Measurements from ENCODE around the gene BCAS3.
"Not testable (repeated sequence)": the region's sequence is repeated elsewhere in the genome, so short reads cannot be mapped to it uniquely, and the experiment has no call there.

The BCAS3 gene

DNA sequence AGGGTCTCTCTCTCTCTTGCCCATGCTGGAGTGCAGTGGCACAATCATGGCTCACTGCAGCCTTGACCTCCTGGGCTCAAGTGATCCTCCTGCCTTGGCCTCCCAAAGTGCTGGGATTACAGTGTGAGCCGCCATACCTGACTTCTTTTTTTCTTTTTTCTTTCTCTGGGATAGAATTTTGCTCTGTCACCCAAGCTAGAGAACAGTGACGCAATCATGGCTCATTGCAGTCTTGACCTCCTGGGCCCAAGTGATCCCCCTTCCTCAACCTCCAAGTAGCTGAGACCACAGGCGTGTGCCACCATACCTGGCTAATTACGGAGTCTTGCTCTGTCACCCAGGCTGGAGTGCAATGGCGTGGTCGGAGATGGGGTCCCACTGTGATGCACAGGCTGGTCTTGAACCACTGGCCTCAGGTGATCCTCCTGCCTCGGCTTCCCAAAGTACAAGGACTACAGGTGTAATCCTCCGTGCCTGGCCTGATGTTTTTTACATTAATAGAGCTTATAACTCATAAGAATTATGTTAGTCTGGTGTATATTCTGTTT is 76.5 kb downstream of the BCAS3 start:
- ChIA-PET CTCF (no interaction called here), POLR2A (no interaction called here)
- no peak for DNase-seq (ENCODE audit: extremely low spot score)
- TF ChIP-seq FOXA1 (IDR thresholded peaks at IDR 0.05) = no peak
- no peak for TF ChIP-seq FOXM1 (IDR thresholded peaks at IDR 0.05; ENCODE audit: borderline replicate concordance)
- TF ChIP-seq L3MBTL2 (conservative IDR thresholded peaks at IDR 0.05) = no peak
- TF ChIP-seq SUZ12 (IDR thresholded peaks at IDR 0.05) = no peak
- no peak for TF ChIP-seq ZNF384 (IDR thresholded peaks at IDR 0.05)
- TF ChIP-seq HDGF (IDR thresholded peaks at IDR 0.05; ENCODE audit: borderline replicate concordance) = no peak
- no peak for TF ChIP-seq FOXK2 (IDR thresholded peaks at IDR 0.05)
- no peak for TF ChIP-seq LEF1 (IDR thresholded peaks at IDR 0.05; ENCODE audit: borderline replicate concordance)
- TF ChIP-seq ARNT (IDR thresholded peaks at IDR 0.05) = no peak
- no peak for TF ChIP-seq ELF4 (IDR thresholded peaks at IDR 0.05)
- TF ChIP-seq, protein P1, sequence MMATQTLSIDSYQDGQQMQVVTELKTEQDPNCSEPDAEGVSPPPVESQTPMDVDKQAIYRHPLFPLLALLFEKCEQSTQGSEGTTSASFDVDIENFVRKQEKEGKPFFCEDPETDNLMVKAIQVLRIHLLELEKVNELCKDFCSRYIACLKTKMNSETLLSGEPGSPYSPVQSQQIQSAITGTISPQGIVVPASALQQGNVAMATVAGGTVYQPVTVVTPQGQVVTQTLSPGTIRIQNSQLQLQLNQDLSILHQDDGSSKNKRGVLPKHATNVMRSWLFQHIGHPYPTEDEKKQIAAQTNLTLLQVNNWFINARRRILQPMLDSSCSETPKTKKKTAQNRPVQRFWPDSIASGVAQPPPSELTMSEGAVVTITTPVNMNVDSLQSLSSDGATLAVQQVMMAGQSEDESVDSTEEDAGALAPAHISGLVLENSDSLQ (IDR thresholded peaks at IDR 0.05) = no peak
- no peak for TF ChIP-seq NFRKB (IDR thresholded peaks at IDR 0.05)
- no peak for TF ChIP-seq SP1 (IDR thresholded peaks at IDR 0.05)
- TF ChIP-seq BHLHE40 (IDR thresholded peaks at IDR 0.05; ENCODE audit: borderline replicate concordance) = no peak
- TF ChIP-seq CTBP1 (IDR thresholded peaks at IDR 0.05; ENCODE audit: borderline replicate concordance) = no peak
- no peak for TF ChIP-seq TARDBP (IDR thresholded peaks at IDR 0.05)

DNA sequence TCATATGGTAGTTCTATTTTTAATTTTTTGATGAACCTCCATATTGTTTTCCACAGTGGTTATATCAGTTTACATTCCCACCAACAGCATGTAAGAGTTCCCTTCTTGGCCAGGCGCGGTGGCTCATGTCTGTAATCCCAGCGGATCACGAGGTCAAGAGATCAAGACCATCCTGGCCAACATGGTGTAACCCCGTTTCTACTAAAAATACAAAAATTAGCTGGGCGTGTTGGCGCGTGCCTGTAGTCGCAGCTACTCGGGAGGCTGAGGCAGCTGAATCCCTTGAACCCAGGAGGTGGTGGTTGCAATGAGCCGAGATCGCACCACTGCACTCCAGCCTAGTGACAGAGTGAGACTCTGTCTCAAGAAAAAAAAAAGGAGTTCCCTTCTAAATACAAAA is 79.1 kb downstream of the BCAS3 start:
- POLR2A ChIA-PET; DNase-seq (ENCODE audit: extremely low spot score); CTCF ChIA-PET: not testable (repeated sequence)

DNA sequence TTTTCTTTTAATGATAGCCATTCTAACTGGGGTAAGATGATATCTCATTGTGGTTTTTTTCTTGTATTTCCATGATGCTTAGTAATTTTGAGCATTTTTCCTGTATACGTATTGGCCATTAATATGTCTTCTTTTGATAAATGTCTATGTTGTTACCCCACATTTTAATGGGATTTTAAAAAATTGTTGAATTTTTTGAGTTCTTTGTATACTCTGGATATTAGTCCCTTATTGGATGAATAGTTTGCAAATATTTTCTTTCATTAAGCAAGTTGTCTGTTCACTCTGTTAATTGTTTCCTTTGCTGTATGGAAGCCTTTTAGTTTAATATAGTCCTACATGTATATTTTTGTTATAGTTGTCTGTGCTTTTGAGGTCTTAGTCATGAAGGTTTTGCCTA is 79.8 kb downstream of the BCAS3 start:
- ChIA-PET POLR2A (no interaction called here), CTCF (no interaction called here)
- TF ChIP-seq SP1 (IDR thresholded peaks at IDR 0.05) (no peak), ELF4 (IDR thresholded peaks at IDR 0.05) (no peak)
- no peak for DNase-seq (ENCODE audit: extremely low spot score)

DNA sequence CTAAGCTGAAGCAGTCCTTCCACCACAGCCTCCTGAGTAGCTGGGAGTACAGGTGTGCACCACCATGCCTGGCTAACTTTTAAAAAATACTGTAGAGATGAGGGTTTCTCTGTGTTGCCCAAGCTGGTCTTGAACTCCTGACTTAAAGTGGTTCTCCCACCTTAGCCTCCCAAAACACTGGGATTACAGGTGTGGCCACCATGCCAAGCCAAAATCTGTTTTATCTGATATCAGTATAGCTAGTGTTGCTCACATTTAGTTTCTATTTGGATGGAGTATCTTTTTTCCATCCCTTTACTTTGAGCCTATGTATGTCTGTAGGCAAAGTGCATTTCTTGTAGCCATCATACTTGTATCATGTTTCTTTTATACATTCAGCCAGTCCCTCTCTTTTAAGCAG is 82.1 kb downstream of the BCAS3 start:
- DNase-seq (ENCODE audit: extremely low spot score) = no peak
- POLR2A ChIA-PET = no interaction called here
- CTCF ChIA-PET = no interaction called here
- no peak for TF ChIP-seq FOXA1 (IDR thresholded peaks at IDR 0.05)
- no peak for TF ChIP-seq BHLHE40 (IDR thresholded peaks at IDR 0.05; ENCODE audit: borderline replicate concordance)
- no peak for TF ChIP-seq LEF1 (IDR thresholded peaks at IDR 0.05; ENCODE audit: borderline replicate concordance)
- no peak for TF ChIP-seq FOXM1 (IDR thresholded peaks at IDR 0.05; ENCODE audit: borderline replicate concordance)
- TF ChIP-seq, protein P1 (IDR thresholded peaks at IDR 0.05) = no peak
- TF ChIP-seq ARNT (IDR thresholded peaks at IDR 0.05) = no peak
- TF ChIP-seq ZNF384 (IDR thresholded peaks at IDR 0.05) = no peak
- TF ChIP-seq CTBP1 (IDR thresholded peaks at IDR 0.05; ENCODE audit: borderline replicate concordance) = no peak
- TF ChIP-seq TARDBP (IDR thresholded peaks at IDR 0.05) = no peak
- no peak for TF ChIP-seq SUZ12 (IDR thresholded peaks at IDR 0.05)
- TF ChIP-seq ELF4 (IDR thresholded peaks at IDR 0.05) = no peak
- no peak for TF ChIP-seq NFRKB (IDR thresholded peaks at IDR 0.05)
- no peak for TF ChIP-seq FOXK2 (IDR thresholded peaks at IDR 0.05)
- no peak for TF ChIP-seq HDGF (IDR thresholded peaks at IDR 0.05; ENCODE audit: borderline replicate concordance)
- no peak for TF ChIP-seq L3MBTL2 (conservative IDR thresholded peaks at IDR 0.05)
- TF ChIP-seq SP1 (IDR thresholded peaks at IDR 0.05) = no peak

DNA sequence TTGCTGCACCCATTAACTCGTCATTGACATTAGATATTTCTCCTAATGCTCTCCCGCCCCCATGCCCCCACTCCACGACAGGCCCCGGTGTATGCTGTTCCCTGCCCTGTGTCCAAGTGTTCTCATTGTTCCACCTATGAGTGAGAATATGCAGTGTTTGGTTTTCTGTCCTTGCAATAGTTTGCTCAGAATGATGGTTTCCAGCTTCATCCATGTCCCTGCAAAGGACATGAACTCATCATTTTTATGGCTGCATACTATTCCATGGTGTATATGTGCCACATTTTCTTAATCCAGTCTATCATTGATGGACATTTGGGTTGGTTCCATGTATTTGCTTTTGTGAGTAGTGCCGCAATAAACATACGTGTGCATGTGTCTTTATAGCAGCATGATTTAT is 83.7 kb downstream of the BCAS3 start:
- CTCF ChIA-PET; DNase-seq (ENCODE audit: extremely low spot score); POLR2A ChIA-PET: not testable (repeated sequence)

DNA sequence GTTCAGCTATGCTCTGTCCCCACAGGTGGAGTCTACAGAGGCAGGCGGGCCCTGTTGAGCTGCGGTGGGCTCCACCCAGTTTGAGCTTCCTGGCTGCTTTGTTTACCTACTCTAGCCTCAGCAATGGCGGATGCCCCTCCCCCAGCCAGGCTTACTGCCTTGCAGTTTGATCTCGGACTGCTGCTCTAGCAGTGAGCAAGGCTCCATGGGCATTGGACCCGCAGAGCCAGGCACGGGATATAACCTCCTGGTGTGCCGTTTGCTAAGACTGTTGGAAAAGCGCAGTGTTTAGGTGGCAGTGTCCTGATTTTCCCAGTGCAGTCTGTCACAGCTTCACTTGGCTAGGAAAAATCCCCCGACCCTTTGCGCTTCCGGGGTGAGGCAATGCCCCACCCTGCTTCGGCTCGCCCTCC is 89.1 kb downstream of the BCAS3 start:
- no peak for DNase-seq (ENCODE audit: extremely low spot score)
- CTCF ChIA-PET = no interaction called here
- TF ChIP-seq TARDBP (IDR thresholded peaks at IDR 0.05) = no peak
- TF ChIP-seq BHLHE40 (IDR thresholded peaks at IDR 0.05; ENCODE audit: borderline replicate concordance) = no peak
- no peak for TF ChIP-seq FOXA1 (IDR thresholded peaks at IDR 0.05)
- TF ChIP-seq, protein P1 (IDR thresholded peaks at IDR 0.05) = no peak
- POLR2A ChIA-PET = no interaction called here

DNA sequence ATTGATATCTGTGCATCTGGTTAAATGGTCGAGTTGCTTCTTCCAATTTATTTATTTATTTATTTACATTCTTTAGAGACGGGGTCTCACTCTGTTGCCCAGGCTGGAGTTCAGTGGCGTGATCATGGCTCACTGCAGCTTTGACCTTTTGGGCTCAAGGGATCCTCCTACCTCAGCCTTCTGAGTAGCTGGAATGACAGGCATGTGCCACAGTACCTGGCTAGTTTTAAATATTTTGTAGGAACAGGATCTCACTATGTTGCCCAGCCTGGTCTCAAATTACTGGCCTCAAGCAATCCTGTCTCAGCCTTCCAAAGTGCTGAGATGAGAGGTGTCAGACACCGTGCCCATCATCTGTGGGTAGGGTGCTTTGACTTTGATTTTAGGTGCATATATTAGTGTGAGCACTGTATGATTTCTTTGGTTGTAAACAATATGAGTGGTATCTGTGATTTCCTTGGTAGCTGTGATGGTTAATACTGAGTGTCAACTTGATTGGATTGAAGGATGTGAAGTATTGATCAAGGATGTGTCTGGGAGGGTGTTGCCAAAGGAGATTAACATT is 90.2 kb downstream of the BCAS3 start:
- TF ChIP-seq, protein P1 (IDR thresholded peaks at IDR 0.05) = no peak
- no peak for TF ChIP-seq SUZ12 (IDR thresholded peaks at IDR 0.05)
- TF ChIP-seq TARDBP (IDR thresholded peaks at IDR 0.05) = no peak
- TF ChIP-seq ZNF384 (IDR thresholded peaks at IDR 0.05) = no peak
- TF ChIP-seq FOXA1 (IDR thresholded peaks at IDR 0.05) = no peak
- no peak for TF ChIP-seq L3MBTL2 (conservative IDR thresholded peaks at IDR 0.05)
- TF ChIP-seq BHLHE40 (IDR thresholded peaks at IDR 0.05; ENCODE audit: borderline replicate concordance) = no peak
- TF ChIP-seq LEF1 (IDR thresholded peaks at IDR 0.05; ENCODE audit: borderline replicate concordance) = no peak
- no peak for TF ChIP-seq HDGF (IDR thresholded peaks at IDR 0.05; ENCODE audit: borderline replicate concordance)
- TF ChIP-seq FOXM1 (IDR thresholded peaks at IDR 0.05; ENCODE audit: borderline replicate concordance) = no peak
- no peak for TF ChIP-seq ELF4 (IDR thresholded peaks at IDR 0.05)
- TF ChIP-seq SP1 (IDR thresholded peaks at IDR 0.05) = no peak
- TF ChIP-seq CTBP1 (IDR thresholded peaks at IDR 0.05; ENCODE audit: borderline replicate concordance) = no peak
- TF ChIP-seq ARNT (IDR thresholded peaks at IDR 0.05) = no peak
- TF ChIP-seq FOXK2 (IDR thresholded peaks at IDR 0.05) = no peak
- TF ChIP-seq NFRKB (IDR thresholded peaks at IDR 0.05) = no peak
- no peak for DNase-seq (ENCODE audit: extremely low spot score)
- POLR2A ChIA-PET = no interaction called here
- CTCF ChIA-PET = interaction anchor here (0.6 kb wide), 1 partner anchor 195 kb away, joined by 6 read pairs; no protein-coding TSS in a partner anchor
